Cardiac fibroblast (primary cell): ENCODE measurements around the gene BRD9.

Experiments
- DNase-seq, 2 donors: peaks; one replicate each; pipeline versions ENCODE4 v3.0.0 to v3.0.0-alpha.2; 2010; ENCODE audit warnings: low read depth in 2 of 2
- H3K4me3 ChIP-seq, 2 donors: replicated peaks in 1 of 2; 1 replicate in 1 of 2; 2 replicates in 1 of 2; pipeline ENCODE4 v1.5.1; 2011; ENCODE audit warnings: low read depth in 2 of 2, low read length in 2 of 2, mild to moderate bottlenecking in 2 of 2, moderate library complexity in 1 of 2
- TF ChIP-seq, protein P1 (sequence below): IDR thresholded peaks from one replicate; pipeline ENCODE4 v1.5.1; 2011; ENCODE audit warnings: low read depth, mild to moderate bottlenecking, low read length, inconsistent platforms

BRD9 gene

DNA sequence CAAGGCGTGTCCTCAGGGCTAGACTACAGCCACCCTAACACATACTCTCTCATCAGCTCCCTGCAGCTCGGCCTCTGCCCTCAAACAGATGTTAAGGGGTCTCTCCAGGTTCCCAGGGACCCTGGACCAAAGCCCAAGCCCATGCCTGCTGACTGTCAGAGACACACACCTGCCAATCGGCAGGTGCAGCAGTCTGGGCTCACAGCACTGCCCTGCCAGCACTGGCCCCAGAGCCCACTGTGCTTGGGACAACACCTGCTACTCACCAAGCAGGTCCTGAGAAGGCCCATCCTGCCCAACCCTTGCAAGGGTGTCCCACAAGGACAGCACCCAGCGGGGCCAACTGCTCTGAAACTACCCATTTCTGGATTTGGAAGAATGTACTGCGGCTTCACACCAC is 21.6 kb downstream of the BRD9 start:
- no peak overlapping the region for H3K4me3 ChIP-seq
- DNase-seq: no peak
- TF ChIP-seq, protein P1, sequence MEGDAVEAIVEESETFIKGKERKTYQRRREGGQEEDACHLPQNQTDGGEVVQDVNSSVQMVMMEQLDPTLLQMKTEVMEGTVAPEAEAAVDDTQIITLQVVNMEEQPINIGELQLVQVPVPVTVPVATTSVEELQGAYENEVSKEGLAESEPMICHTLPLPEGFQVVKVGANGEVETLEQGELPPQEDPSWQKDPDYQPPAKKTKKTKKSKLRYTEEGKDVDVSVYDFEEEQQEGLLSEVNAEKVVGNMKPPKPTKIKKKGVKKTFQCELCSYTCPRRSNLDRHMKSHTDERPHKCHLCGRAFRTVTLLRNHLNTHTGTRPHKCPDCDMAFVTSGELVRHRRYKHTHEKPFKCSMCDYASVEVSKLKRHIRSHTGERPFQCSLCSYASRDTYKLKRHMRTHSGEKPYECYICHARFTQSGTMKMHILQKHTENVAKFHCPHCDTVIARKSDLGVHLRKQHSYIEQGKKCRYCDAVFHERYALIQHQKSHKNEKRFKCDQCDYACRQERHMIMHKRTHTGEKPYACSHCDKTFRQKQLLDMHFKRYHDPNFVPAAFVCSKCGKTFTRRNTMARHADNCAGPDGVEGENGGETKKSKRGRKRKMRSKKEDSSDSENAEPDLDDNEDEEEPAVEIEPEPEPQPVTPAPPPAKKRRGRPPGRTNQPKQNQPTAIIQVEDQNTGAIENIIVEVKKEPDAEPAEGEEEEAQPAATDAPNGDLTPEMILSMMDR: no peak

DNA sequence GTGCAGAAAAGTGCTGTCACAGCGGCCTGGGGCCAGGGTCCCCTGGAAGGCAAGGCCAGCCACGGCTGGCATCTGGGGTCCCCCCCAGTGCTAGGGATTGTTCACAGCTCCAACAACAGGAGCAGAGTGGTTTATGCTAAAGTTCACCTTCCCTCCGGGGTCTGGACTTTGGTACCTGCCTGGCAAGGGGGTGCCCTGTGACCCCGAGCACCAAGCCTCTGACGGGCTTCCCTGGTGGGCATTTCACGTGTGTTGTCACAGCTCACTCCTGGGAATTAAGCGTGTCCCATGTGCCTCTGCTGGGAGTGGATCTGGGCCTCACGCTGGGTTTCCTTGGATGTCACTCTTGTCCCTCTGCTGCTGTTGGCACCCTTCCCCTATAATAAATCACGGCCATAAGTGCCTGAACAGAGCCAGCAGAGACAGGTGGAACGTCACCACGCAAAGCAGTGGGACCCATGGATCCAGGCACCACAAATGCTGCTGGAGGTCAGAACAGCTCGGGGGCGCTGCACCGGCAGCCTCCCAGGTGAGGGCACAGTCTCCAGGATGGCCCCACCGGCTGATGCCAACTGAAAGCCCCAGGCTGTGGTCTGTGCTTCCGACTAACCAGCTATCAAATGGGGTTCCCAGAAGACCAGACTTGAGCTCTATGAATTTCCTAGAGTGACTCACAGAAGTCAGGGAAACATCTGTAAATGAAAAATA is 24.0 kb downstream of the BRD9 start:
- TF ChIP-seq, protein P1: no peak
- H3K4me3 ChIP-seq: no peak overlapping the region
- no peak for DNase-seq

DNA sequence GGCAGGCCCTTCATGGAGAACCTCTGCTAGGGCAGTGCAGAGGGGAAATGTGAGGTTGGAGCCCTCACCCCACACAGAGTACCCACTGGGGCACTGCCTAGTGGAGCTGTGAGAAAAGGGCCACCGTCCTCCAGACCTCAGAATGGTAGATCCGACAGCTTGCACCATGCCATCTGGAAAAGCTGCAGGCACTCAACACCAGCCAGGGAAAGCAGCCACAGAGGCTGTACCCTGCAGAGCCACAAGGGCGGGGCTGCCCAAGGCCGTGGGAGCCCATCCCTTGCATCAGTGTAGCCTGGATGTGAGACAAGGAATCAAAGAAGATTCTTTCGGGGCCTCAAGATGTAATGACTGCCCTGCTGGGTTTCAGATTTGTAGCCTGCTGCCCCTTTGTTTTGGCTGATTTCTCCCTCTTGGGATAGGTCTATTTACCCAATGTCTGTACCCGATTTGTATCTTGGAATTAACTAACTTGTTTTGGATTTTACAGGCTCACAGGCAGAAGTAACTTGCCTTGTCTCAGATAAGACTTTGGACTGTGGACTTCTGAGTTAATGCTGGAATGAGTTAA is 25.2 kb downstream of the BRD9 start:
- no peak for DNase-seq
- H3K4me3 ChIP-seq: no peak overlapping the region

DNA sequence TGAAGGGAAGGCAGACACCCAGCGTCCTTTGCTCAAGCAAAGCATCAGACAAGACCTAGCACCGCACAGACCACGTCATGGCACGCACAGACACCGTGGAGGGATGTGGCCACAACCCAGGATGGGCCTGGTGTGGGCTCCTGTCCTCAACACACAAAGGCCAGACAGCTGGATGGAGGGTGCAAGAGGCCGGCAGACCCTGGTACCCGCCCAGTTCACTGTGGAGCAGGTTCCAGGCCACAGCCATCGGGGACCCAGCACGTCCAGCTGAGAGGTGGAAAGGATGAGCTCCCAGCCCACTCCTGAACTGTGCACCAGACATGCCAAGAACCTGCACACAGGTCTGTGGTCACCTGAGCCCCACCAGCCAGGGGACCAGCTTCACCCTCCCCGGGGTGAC is 26.8 kb downstream of the BRD9 start:
- H3K4me3 ChIP-seq: no peak overlapping the region
- no peak for DNase-seq

More for the DNA sequence above, 25.2 kb downstream of the BRD9 start:
- TF ChIP-seq, protein P1: no peak

DNA sequence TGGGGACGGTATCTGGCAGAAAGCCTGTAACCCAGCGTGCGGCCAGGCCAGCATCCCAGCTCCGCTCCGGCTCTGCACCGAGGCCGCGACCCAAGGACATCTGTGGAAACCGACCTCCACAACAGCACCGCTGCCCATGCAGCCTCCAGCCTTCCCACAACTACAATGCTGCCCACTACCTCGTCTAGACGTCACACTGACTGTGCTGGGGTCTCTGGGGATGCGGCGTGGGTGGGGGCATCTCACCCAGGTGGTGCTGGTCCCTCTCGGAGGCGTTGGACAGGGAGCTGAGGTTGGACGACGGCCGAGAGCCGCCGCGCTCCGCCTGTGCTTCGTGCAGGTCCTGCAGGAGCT is 27.5 kb downstream of the BRD9 start:
- DNase-seq: no peak
- TF ChIP-seq, protein P1: no peak
- no peak overlapping the region for H3K4me3 ChIP-seq

More for the DNA sequence above, 26.8 kb downstream of the BRD9 start:
- TF ChIP-seq, protein P1: no peak

DNA sequence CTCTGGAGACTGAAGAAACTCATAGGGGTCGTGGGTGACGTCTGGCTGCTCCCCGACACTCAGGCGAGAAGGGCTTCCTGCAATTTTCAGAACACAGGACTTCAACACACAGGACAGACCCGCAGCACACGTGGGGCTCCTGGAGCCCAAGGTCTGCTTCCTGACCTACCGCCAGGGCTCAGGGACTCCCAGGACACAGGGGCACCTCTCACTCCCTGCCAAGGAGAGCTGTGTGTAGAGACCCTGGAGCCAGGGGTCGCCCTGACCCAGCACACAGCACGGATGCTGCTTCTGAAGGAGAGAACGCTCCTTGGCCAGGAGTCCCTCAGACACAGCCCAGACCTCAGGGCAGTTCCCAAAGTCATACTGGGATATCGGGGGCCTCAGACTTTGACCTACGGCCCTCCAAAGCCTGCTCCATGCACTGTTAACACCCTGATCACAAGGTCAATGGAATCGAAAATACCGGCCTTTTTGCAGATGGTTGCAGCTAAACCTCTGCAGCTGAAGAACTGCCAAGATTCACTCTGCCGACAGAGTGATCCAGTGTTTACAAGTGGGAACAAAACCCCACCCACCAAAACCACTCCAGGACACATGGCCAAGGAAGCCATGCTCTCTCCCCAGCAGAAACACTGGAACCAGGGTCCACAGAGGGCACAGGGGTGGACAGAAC is 28.0 kb downstream of the BRD9 start:
- TF ChIP-seq, protein P1: no peak
- H3K4me3 ChIP-seq: no peak overlapping the region
- no peak for DNase-seq
